Activated T-cell treated with anti-CD3 and anti-CD28 coated beads, Interleukin-2, amount 50 U/mL, for 4 hours (primary cell): ENCODE measurements around the gene NGEF. TPM values are rescaled to one million over a fixed set of nuclear protein-coding genes. Genes with fewer than 3 reads are reported as not detected.

Experiments
- ATAC-seq, 2 donors: fragments of 200-7000 bp; cut with Tn5 transposase; one replicate each; pipeline ENCODE4 v1.10.0; 2021
- DNase-seq: peaks from one replicate; pipeline ENCODE4 v3.0.0-alpha.2; 2020
- H3K27me3 Mint-ChIP-seq: one replicate; pipeline ENCODE4 v1.8.0; 2021; ENCODE audit warnings: low read depth, mixed read lengths
- H3K36me3 Mint-ChIP-seq: one replicate; pipeline ENCODE4 v1.8.0; 2022; ENCODE audit warnings: mixed read lengths; ENCODE audit not compliant: insufficient read depth
- H3K4me1 Mint-ChIP-seq: one replicate; pipeline ENCODE4 v1.8.0; 2021; ENCODE audit warnings: low read depth, mixed read lengths
- H3K4me3 Mint-ChIP-seq: one replicate; pipeline ENCODE4 v1.8.0; 2021; ENCODE audit warnings: mild to moderate bottlenecking, moderate library complexity, mixed read lengths
- H3K9me3 Mint-ChIP-seq: one replicate; pipeline ENCODE4 v1.8.0; 2021; ENCODE audit warnings: mixed read lengths
- total RNA-seq, 3 donors: library from RNA; stranded (reverse); gene quantifications; one replicate each; pipeline ENCODE4 v1.2.1, GENCODE V29; 2021

The NGEF gene
- total RNA-seq, 3 donors from 2014 or later, result 0.11 to 0.94 (median 0.37) TPM

DNA sequence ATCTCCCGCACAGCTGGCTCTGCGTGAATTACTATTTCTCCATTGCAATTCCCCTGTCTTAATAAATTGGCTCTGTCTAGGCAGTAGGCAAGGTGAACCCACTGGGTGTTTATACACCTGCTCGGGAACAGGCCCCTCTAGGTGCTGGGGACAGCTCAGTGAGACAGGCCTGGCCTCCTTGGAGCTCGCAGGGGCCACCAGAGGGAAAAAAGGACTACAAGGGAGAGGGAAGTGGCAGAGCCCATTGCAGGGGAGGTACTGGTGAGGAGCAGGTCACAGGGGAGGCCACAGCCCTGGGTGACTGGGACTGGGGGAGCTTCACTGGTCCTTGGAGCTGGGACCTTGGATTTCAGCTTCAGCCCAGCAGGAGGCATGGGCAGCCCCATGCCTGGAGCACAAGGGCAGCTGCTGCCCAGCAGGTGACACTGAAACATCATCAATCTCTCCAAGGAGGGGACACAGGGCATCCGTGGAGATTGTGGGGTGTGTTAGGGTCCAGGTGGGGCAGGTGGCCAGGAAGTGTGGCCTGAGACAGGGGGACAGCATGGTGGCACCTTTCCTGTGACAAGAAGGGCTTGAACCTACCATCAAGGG lies 31.2 kb downstream of the NGEF start:
- H3K9me3 Mint-ChIP-seq, result peaks cover 7% of the 10 kb centered on the region
- no peak for ATAC-seq
- no peak for DNase-seq
- no peaks in the 10 kb centered on the region for H3K4me1 Mint-ChIP-seq
- no peaks in the 10 kb centered on the region for H3K36me3 Mint-ChIP-seq
- H3K27me3 Mint-ChIP-seq, result peaks cover 20% of the 10 kb centered on the region
- H3K4me3 Mint-ChIP-seq, result no peak overlapping the region

DNA sequence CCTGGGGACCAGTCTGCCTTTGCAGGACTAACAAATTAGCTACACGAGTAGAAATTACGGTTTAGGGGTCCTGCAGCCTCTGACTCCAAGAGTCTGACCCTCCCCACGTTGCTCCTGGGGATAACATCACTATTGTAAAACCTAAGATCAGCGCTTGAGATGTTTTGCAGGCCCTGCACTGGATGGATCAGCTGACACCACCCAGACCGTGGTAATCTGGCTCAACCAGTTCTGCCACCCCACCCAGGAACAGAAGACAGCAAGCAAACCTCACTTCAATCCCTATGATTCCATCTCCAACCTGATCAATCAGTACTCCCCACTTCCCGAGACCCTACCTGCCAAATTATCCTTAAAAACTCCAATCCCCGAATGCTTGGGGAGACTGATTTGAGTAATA lies 31.7 kb downstream of the NGEF start:
- no peaks in the 10 kb centered on the region for H3K4me1 Mint-ChIP-seq
- H3K36me3 Mint-ChIP-seq, result no peaks in the 10 kb centered on the region
- ATAC-seq (no peak), DNase-seq (no peak)
- H3K4me3 Mint-ChIP-seq, result no peak overlapping the region
- peaks cover 6% of the 10 kb centered on the region for H3K9me3 Mint-ChIP-seq
- peaks cover 20% of the 10 kb centered on the region for H3K27me3 Mint-ChIP-seq

DNA sequence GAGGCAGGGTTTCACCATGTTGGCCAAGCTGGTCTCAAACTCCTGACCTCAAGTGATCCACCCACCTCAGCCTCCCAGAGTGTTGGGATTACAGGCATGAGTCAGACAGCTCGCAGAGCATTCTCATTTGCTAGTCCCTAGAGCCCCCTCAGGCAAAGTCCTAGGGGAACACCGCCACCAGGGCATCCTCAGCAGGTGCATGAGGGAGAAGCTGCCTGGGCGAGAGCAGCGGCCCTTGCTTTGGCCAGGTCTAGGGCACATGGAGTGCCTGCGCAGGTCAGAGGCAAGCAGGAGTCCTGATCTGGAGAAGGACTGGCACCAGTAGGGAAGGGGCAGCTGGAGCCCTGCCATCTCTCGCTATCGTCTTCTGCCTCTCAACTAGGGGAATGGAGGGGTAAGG lies 32.4 kb downstream of the NGEF start:
- Mint-ChIP-seq H3K36me3 (no peaks in the 10 kb centered on the region), H3K9me3 (no peaks in the 10 kb centered on the region), H3K4me3 (no peak overlapping the region), H3K4me1 (no peaks in the 10 kb centered on the region), H3K27me3 (peaks cover 20% of the 10 kb centered on the region)
- DNase-seq, result no peak
- ATAC-seq, result no peak

DNA sequence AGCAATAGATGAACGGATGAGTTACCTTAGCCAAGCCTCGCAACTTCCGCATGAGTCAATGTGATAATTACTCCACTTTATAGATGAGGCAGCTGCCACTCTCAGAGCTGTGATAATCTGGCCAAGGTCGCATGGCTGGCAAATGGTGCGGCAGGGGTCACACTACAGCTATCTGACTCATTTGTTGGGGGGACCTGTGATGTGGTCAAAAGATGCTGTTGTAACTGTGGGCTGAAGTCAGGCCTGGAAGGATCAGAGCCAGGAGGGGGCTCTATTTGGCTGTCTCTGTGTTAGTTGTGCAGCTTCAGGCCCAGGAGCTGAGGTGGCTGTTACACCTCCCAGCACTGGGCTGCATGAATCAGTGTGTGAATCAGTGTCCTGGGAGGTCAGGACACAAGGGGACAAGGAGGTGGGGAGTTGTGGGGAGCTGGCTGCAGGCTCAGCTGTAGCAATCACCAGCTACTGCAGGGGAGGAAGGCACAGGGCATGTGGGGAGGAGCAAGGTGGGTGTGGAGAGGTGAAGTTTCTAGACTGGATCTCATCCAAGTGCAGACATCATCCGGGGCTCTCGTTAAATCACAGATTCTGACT lies 33.1 kb downstream of the NGEF start:
- H3K27me3 Mint-ChIP-seq, result peaks cover 20% of the 10 kb centered on the region
- ATAC-seq (no peak), DNase-seq (no peak)

DNA sequence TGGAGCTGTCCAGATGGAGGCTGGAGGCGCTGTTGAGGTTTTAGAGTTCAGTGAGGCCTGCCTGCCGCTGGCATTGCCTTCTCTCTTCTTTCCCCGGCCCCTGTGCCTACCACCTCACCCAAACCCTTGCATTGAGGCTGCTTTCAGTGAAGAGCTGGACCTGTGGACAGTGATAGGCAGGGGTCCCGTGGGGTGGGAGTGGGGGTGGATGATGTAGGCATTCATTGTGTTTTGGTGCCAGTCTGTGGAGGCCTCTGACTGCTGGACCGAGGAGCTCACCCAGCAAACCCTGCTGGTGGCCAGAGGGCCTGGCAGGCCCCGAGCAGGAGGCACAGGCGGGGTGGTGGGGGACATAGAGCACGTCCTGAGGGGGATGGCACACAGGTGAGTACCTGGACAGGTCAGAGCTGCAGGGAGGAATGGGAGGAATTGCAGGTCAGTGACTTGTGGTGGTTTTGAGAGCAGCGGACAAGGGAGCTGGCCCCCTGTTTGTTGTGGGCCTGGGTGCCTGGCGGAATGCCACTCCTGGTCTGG lies 35.6 kb downstream of the NGEF start:
- H3K4me1 Mint-ChIP-seq, result no peaks in the 10 kb centered on the region
- DNase-seq, result no peak
- ATAC-seq, result no peak
- H3K9me3 Mint-ChIP-seq, result no peaks in the 10 kb centered on the region
- no peak overlapping the region for H3K4me3 Mint-ChIP-seq
- H3K36me3 Mint-ChIP-seq, result no peaks in the 10 kb centered on the region
- H3K27me3 Mint-ChIP-seq, result peaks cover 13% of the 10 kb centered on the region

More for the DNA sequence above, 33.1 kb downstream of the NGEF start:
- Mint-ChIP-seq H3K4me3 (no peak overlapping the region), H3K9me3 (no peaks in the 10 kb centered on the region), H3K4me1 (no peaks in the 10 kb centered on the region), H3K36me3 (no peaks in the 10 kb centered on the region)

DNA sequence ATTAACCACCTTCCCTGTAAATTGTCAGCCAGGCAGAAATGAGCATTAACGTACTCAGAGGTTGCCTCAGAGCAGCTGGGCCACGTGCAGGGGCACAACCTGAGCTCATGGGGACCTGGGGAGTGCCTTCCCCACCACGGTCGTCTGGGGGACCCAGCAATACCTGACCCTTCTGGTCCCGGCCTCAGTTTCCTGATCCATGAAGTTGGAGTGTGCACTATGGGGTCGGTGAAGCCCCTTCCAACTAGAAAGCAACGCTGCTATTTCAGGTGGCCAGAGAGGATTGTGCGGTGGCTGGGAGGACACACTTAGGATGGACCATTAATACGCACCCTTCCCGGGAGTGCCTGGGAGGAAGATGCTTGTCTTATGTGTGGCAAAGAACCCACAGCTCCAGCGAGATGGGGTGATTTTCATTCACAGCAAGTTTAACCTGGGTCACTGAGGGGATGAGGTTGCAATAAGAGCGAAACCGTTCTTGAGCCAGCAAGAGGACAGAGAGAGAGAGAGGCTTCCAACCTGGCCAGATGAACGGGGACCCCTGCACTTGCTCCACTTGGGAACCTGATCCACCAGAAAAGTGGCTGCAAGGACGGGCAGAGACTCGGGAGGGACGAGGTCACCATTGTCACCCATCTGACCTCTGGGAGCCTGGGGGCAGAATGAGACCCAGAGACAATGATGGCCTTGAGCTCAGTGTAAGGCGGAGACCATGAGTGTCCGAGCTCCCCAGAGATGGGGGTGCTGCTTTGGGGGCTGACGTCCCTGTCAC lies 36.2 kb downstream of the NGEF start:
- no peaks in the 10 kb centered on the region for H3K36me3 Mint-ChIP-seq
- no peak for ATAC-seq

DNA sequence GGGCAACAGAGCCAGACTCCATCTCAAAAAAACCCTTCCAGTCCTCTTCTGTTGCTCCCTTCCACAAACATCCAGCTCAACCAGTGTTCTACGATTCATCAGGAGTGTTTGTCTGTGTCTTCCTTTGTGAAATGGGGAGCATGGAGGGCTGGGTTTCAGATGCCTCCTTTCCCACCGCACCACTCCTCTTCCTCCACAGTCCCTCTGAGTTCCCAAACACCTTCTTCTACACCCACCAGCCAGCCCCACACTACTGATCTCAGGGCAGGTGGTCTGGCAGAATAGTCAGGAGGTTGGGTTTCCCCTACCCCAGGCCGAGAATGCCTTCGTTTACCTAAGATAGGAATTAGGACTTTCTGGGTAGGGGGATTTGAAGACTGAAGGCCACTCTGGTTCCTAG lies 36.9 kb downstream of the NGEF start:
- ATAC-seq (no peak), DNase-seq (no peak)
- Mint-ChIP-seq H3K27me3 (peaks cover 8% of the 10 kb centered on the region), H3K36me3 (no peaks in the 10 kb centered on the region), H3K9me3 (no peaks in the 10 kb centered on the region), H3K4me3 (no peak overlapping the region), H3K4me1 (no peaks in the 10 kb centered on the region)

More for the DNA sequence above, 36.2 kb downstream of the NGEF start:
- H3K27me3 Mint-ChIP-seq, result peaks cover 13% of the 10 kb centered on the region
- H3K9me3 Mint-ChIP-seq, result no peaks in the 10 kb centered on the region
- H3K4me1 Mint-ChIP-seq, result no peaks in the 10 kb centered on the region
- H3K4me3 Mint-ChIP-seq, result no peak overlapping the region
- DNase-seq, result no peak

DNA sequence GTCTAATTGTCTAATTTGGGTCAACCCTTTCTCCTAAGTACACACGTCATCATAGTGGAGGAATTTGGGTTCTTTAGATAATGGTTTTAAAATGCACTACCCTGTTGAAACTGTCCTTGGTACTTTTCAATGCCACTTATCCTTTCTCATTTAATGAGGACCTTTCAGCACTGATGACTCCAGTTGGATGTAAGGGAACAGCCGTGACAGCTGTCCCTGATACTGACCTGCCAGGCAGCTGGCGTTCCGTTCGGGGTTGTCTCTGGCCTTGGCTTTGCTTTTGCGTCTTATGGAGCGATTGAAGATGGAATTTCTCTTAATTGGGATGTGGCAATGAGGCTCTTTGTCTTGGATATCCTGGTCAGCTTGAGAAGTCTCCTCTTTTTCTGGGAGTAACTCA lies 38.7 kb downstream of the NGEF start:
- Mint-ChIP-seq H3K4me1 (no peaks in the 10 kb centered on the region), H3K27me3 (peaks cover 5% of the 10 kb centered on the region), H3K4me3 (no peak overlapping the region), H3K36me3 (no peaks in the 10 kb centered on the region), H3K9me3 (no peaks in the 10 kb centered on the region)
- DNase-seq (no peak), ATAC-seq (no peak)

DNA sequence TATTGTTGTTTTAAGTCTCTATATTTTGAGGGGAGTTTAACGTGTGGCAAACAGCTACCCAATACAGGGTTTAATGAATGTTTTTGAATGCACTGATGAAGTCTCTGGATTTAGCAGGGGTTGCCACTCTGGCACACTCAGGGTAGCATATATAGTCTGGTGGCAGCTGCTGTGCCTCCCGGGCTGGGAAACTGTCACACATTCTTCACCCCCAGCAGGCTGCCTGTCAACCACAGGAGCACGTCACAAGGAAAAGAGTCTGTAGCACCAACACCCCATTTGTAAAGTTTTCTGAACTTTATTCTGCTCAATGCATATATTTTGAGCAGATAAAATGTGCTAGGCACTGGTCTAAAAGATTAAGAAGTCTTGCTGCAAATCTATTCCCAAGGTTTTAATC lies 39.3 kb downstream of the NGEF start:
- H3K4me1 Mint-ChIP-seq, result no peaks in the 10 kb centered on the region
- no peaks in the 10 kb centered on the region for H3K9me3 Mint-ChIP-seq
- ATAC-seq, result no peak
- H3K27me3 Mint-ChIP-seq, result peaks cover 5% of the 10 kb centered on the region
- DNase-seq, result no peak
- no peak overlapping the region for H3K4me3 Mint-ChIP-seq
- no peaks in the 10 kb centered on the region for H3K36me3 Mint-ChIP-seq

DNA sequence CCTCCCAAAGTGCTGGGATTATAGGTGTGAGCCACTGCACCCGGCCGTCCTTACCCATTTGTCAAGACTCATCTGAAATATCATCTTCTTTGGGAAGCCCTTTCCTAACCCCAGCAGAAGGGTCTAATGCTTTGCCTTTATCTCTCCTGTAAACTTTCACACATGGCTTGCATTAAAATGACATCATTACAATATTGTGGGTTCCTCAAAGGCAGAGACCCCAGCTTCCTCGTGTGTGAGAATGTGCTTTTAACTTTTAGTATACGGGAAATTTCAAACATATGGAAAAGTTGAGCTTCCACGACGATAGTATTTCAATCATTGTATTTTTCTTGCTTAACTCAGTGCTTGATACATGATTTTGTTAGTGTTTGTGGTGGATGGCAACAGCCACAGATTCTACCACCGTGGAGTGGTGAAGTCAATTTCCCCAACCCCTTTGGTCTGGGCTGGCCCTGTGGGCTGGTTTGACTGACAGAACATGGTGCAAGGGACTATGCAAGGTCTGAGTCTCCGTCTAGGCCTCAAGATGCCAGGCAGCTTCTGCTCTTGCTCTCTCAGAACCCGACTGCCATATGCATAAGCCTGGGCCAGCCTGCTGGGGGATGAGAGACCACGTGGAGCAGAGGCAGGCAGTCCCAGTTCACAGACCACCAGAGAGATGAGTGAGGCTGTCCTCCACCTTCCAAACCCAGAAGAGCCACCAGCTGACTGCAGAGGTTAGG lies 39.9 kb downstream of the NGEF start:
- DNase-seq (no peak), ATAC-seq (no peak)
- Mint-ChIP-seq H3K36me3 (no peaks in the 10 kb centered on the region), H3K4me3 (no peak overlapping the region), H3K27me3 (peaks cover 5% of the 10 kb centered on the region), H3K4me1 (no peaks in the 10 kb centered on the region), H3K9me3 (no peaks in the 10 kb centered on the region)

DNA sequence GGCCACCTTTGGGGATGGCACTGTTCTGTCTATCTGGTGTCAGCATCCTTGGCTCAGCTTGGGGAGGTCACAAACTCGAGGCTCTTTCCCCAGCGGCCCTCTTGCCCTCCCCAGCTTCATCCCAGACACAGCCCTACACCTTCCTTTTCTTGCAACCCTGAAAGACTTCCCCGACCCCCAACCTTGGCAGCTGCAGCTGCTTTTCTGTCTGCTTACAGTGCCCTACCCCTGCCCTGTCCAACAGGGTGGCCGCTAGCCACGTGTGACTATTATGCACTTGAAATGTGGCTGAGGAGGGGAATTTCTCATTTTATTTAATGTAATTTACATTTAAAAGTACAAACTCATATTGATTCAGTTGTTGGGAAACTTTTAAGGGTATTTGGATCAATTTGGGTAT lies 41.3 kb downstream of the NGEF start:
- H3K27me3 Mint-ChIP-seq, result peaks cover 5% of the 10 kb centered on the region
- no peaks in the 10 kb centered on the region for H3K36me3 Mint-ChIP-seq
- H3K4me3 Mint-ChIP-seq, result no peak overlapping the region
- no peaks in the 10 kb centered on the region for H3K4me1 Mint-ChIP-seq
- no peaks in the 10 kb centered on the region for H3K9me3 Mint-ChIP-seq
- DNase-seq, result no peak
- no peak for ATAC-seq

DNA sequence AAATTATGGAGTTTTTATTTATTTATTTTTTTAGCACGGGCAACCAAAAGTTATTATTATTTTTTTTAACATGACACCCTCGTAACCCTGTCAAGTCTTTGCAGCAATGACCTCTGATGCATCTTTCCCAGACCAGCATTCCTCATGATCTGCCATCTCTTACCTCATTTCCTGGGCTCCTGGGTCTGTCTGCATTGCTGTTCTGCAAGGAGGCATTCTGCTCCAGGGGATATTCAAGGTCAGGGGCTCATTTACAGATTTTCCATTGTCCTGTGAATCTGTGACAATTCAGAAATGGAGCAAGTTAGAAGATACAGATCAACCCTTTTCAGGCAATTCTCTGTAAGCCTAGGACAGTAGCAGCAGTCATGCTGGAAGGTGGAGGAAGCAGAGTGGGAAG lies 43.0 kb downstream of the NGEF start:
- Mint-ChIP-seq H3K27me3 (peaks cover 9% of the 10 kb centered on the region), H3K4me1 (no peaks in the 10 kb centered on the region), H3K4me3 (no peak overlapping the region), H3K36me3 (no peaks in the 10 kb centered on the region), H3K9me3 (no peaks in the 10 kb centered on the region)
- DNase-seq, result no peak
- ATAC-seq, result no peak

DNA sequence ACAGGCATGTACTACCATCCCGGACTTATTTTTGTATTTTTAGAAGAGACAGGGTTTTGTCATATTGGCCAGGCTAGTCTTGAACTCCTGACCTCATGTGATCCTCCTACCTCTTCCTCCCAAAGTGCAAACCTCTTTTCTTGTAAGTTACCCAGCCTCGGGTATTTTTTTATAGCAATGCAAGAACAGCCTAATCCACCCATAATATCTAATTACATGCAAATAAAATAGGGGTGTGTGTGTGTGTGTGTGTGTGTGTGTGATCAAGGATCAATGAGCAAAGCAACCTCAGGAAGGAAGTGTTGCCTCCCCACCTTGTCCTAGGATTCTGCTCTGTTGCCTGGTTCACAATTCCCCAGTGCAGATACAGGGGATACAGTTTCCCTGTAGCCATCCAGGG lies 45.6 kb downstream of the NGEF start:
- H3K27me3 Mint-ChIP-seq, result peaks cover 9% of the 10 kb centered on the region
- H3K4me1 Mint-ChIP-seq, result no peaks in the 10 kb centered on the region
- no peak for DNase-seq
- H3K36me3 Mint-ChIP-seq, result no peaks in the 10 kb centered on the region
- ATAC-seq, result no peak
- no peak overlapping the region for H3K4me3 Mint-ChIP-seq
- H3K9me3 Mint-ChIP-seq, result no peaks in the 10 kb centered on the region

DNA sequence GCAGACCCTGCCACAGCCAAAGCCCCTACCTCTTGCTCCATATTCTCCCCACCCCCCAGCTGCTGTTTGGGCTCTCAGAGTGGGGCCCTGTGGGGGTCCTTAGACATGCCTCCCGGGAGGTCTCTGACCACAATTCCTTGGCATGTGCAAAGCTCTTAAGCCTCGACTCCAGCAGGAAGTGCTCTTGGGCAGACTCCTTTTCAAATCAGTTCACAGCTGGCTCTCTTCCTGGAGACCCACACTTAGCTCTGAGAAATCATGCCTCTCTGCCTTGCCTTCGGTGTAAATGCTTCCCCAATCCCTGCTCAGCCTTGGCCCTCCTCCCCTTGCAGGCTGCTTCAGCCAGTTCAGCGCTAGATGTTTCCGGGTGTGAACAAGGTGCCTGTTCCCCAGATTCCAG lies 46.9 kb downstream of the NGEF start:
- no peak for DNase-seq
- no peak overlapping the region for H3K4me3 Mint-ChIP-seq
- H3K36me3 Mint-ChIP-seq, result no peaks in the 10 kb centered on the region
- H3K9me3 Mint-ChIP-seq, result no peaks in the 10 kb centered on the region
- peaks cover 7% of the 10 kb centered on the region for H3K27me3 Mint-ChIP-seq
- ATAC-seq, result no peak
- H3K4me1 Mint-ChIP-seq, result no peaks in the 10 kb centered on the region
